Uterus (tissue), 2 donors: ENCODE results near the gene ADAMTS3.

Experiments
- POLR2A ChIP-seq, 2 donors: fragments of 450-650 bp; IDR thresholded peaks; one replicate each; pipeline ENCODE4 v1.6.1; 2016; ENCODE audit warnings: antibody characterized with exemption in 2 of 2, mild to moderate bottlenecking in 1 of 2, moderate library complexity in 1 of 2
- TF ChIP-seq, protein P1 (sequence below), 4 experiments: fragments of 200-600 bp in 2 of 4; fragments of 450-650 bp in 2 of 4; sonication (generic) in 2 of 4; IDR thresholded peaks; one replicate each; pipeline ENCODE4 v1.5.1; 2016 to 2019; ENCODE audit warnings: antibody characterized with exemption in 4 of 4, mild to moderate bottlenecking in 2 of 4, moderate library complexity in 1 of 4

DNA sequence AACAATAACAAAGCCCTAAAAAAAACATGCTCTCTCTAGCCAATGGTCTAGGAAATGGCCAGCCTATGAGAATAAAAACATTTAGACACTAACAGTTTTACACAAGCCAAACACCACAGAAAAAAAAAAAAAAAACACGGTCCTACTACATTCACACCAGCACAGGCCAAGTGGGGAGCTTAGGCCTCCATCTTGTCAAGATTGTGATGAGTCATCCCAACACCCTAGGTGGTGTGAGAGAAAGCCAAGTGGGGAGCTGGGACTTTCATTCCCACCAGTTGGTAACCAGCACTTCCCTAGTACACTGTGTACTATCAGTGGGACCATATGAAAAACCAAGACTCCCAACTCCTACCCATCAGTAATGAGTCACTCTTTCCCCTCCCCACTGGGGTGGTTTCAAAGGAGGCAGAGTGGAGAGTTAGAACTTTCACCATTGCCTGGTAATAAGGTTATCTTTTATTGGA is 95.6 kb downstream of the ADAMTS3 start:
- TF ChIP-seq, protein P1, sequence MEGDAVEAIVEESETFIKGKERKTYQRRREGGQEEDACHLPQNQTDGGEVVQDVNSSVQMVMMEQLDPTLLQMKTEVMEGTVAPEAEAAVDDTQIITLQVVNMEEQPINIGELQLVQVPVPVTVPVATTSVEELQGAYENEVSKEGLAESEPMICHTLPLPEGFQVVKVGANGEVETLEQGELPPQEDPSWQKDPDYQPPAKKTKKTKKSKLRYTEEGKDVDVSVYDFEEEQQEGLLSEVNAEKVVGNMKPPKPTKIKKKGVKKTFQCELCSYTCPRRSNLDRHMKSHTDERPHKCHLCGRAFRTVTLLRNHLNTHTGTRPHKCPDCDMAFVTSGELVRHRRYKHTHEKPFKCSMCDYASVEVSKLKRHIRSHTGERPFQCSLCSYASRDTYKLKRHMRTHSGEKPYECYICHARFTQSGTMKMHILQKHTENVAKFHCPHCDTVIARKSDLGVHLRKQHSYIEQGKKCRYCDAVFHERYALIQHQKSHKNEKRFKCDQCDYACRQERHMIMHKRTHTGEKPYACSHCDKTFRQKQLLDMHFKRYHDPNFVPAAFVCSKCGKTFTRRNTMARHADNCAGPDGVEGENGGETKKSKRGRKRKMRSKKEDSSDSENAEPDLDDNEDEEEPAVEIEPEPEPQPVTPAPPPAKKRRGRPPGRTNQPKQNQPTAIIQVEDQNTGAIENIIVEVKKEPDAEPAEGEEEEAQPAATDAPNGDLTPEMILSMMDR (IDR thresholded peaks at IDR 0.05), result no peak
- TF ChIP-seq POLR2A (IDR thresholded peaks at IDR 0.05), result no peak
